ENCODE results near the gene SLC22A14. TPM values are rescaled to one million over a fixed set of nuclear protein-coding genes. Genes with fewer than 3 reads are reported as not detected.
"Not testable (repeated sequence)": the region's sequence is repeated elsewhere in the genome, so short reads cannot be mapped to it uniquely, and the experiment has no call there.

The SLC22A14 gene
- total and polyA plus RNA-seq, 2 donors from 2014 or later, result 0.19 to 0.75 TPM

- no peak overlapping the region for H3K9ac ChIP-seq (ENCODE audit: low read length in 3 of 3)
These were observed 3.3 kb upstream of the SLC22A14 start for GRCh38 chr3:38278841-38279240.

GRCh38 chr3:38283810-38284755, 2.0 kb downstream of the SLC22A14 start:
- TF ChIP-seq CTCF (IDR thresholded peaks at IDR 0.05; ENCODE audit: borderline replicate concordance, extremely low read depth, insufficient read depth), result no peak

More at GRCh38 chr3:38278841-38279240, 3.3 kb upstream of the SLC22A14 start:
- FAIRE-seq, result no peak
- TF ChIP-seq CTCF (IDR thresholded peaks at IDR 0.05; ENCODE audit: borderline replicate concordance, extremely low read depth, insufficient read depth), result no peak
- no peak overlapping the region for H3K4me3 ChIP-seq (ENCODE audit: low read length in 3 of 3)
- no peak for DNase-seq
- H3K27ac ChIP-seq (ENCODE audit: low read depth in 2 of 2, low read length in 2 of 2), result no peak overlapping the region
- H3K27me3 ChIP-seq (ENCODE audit: control insufficient read depth, insufficient read depth, low read length), result no peaks in the 10 kb centered on the region
- H3K36me3 ChIP-seq (ENCODE audit: control insufficient read depth in 2 of 3, insufficient read depth in 3 of 3, low read length in 3 of 3), result peaks cover 0 to 16% (median 3%) of the 10 kb centered on the region in 3 donors
- H3K9me3 ChIP-seq (ENCODE audit: control insufficient read depth in 2 of 3, insufficient read depth in 1 of 3, low read length in 3 of 3), result no peaks in the 10 kb centered on the region
- intact Hi-C loops (cut with DNase I), result no loop called here
- no peaks in the 10 kb centered on the region for H3K4me1 ChIP-seq (ENCODE audit: control insufficient read depth in 2 of 3, insufficient read depth in 2 of 3, low read depth in 1 of 3, low read length in 3 of 3)

GRCh38 chr3:38284756-38285150, 2.7 kb downstream of the SLC22A14 start:
- FAIRE-seq (no peak), DNase-seq (no peak)
- Histone ChIP-seq H3K9me3 (ENCODE audit: control insufficient read depth in 2 of 3, insufficient read depth in 1 of 3, low read length in 3 of 3) (no peaks in the 10 kb centered on the region), H3K36me3 (ENCODE audit: control insufficient read depth in 2 of 3, insufficient read depth in 3 of 3, low read length in 3 of 3) (no peaks in the 10 kb centered on the region), H3K9ac (ENCODE audit: low read length in 3 of 3) (no peak overlapping the region), H3K27me3 (ENCODE audit: control insufficient read depth, insufficient read depth, low read length) (no peaks in the 10 kb centered on the region), H3K4me3 (ENCODE audit: low read length in 3 of 3) (no peak overlapping the region), H3K27ac (ENCODE audit: low read depth in 2 of 2, low read length in 2 of 2) (no peak overlapping the region), H3K4me1 (ENCODE audit: control insufficient read depth in 2 of 3, insufficient read depth in 2 of 3, low read depth in 1 of 3, low read length in 3 of 3) (no peaks in the 10 kb centered on the region)
- TF ChIP-seq CTCF (IDR thresholded peaks at IDR 0.05; ENCODE audit: borderline replicate concordance, extremely low read depth, insufficient read depth), result no peak
- intact Hi-C loops (cut with DNase I), result no loop called here

More at GRCh38 chr3:38283810-38284755, 2.0 kb downstream of the SLC22A14 start:
- Histone ChIP-seq H3K27ac (ENCODE audit: low read depth in 2 of 2, low read length in 2 of 2) (no peak overlapping the region), H3K4me1 (ENCODE audit: control insufficient read depth in 2 of 3, insufficient read depth in 2 of 3, low read depth in 1 of 3, low read length in 3 of 3) (no peaks in the 10 kb centered on the region), H3K27me3 (ENCODE audit: control insufficient read depth, insufficient read depth, low read length) (no peaks in the 10 kb centered on the region), H3K9ac (ENCODE audit: low read length in 3 of 3) (no peak overlapping the region), H3K36me3 (ENCODE audit: control insufficient read depth in 2 of 3, insufficient read depth in 3 of 3, low read length in 3 of 3) (no peaks in the 10 kb centered on the region), H3K4me3 (ENCODE audit: low read length in 3 of 3) (no peak overlapping the region), H3K9me3 (ENCODE audit: control insufficient read depth in 2 of 3, insufficient read depth in 1 of 3, low read length in 3 of 3) (no peaks in the 10 kb centered on the region)
- DNase-seq, result no peak
- FAIRE-seq, result no peak
- intact Hi-C loops (cut with DNase I), result no loop called here

GRCh38 chr3:38289286-38290217, 7.5 kb downstream of the SLC22A14 start:
- not testable (repeated sequence) for H3K4me3 ChIP-seq (ENCODE audit: low read length in 3 of 3)

GRCh38 chr3:38297053-38297452, 15.0 kb downstream of the SLC22A14 start:
- H3K9ac ChIP-seq (ENCODE audit: low read length in 3 of 3); intact Hi-C loops (cut with DNase I); FAIRE-seq; H3K36me3 ChIP-seq (ENCODE audit: control insufficient read depth in 2 of 3, insufficient read depth in 3 of 3, low read length in 3 of 3); H3K27me3 ChIP-seq (ENCODE audit: control insufficient read depth, insufficient read depth, low read length); H3K4me3 ChIP-seq (ENCODE audit: low read length in 3 of 3); H3K9me3 ChIP-seq (ENCODE audit: control insufficient read depth in 2 of 3, insufficient read depth in 1 of 3, low read length in 3 of 3); DNase-seq; H3K4me1 ChIP-seq (ENCODE audit: control insufficient read depth in 2 of 3, insufficient read depth in 2 of 3, low read depth in 1 of 3, low read length in 3 of 3); H3K27ac ChIP-seq (ENCODE audit: low read depth in 2 of 2, low read length in 2 of 2): not testable (repeated sequence)

More at GRCh38 chr3:38289286-38290217, 7.5 kb downstream of the SLC22A14 start:
- DNase-seq; H3K9ac ChIP-seq (ENCODE audit: low read length in 3 of 3); FAIRE-seq; H3K9me3 ChIP-seq (ENCODE audit: control insufficient read depth in 2 of 3, insufficient read depth in 1 of 3, low read length in 3 of 3); H3K36me3 ChIP-seq (ENCODE audit: control insufficient read depth in 2 of 3, insufficient read depth in 3 of 3, low read length in 3 of 3); intact Hi-C loops (cut with DNase I); H3K27me3 ChIP-seq (ENCODE audit: control insufficient read depth, insufficient read depth, low read length); H3K4me1 ChIP-seq (ENCODE audit: control insufficient read depth in 2 of 3, insufficient read depth in 2 of 3, low read depth in 1 of 3, low read length in 3 of 3); H3K27ac ChIP-seq (ENCODE audit: low read depth in 2 of 2, low read length in 2 of 2): not testable (repeated sequence)

Measured in kidney (tissue), 14 donors.